Testis (tissue), 2 donors: ENCODE data around the gene TCP11.

ENCODE experiments used
- CTCF ChIP-seq, 3 experiments: fragments of 450-650 bp in 2 of 3; fragments of 200-600 bp in 1 of 3; sonication (generic) in 1 of 3; IDR thresholded peaks; one replicate each; pipeline ENCODE4 v1.5.1; 2016 to 2019; ENCODE audit warnings: antibody characterized with exemption in 3 of 3, mild to moderate bottlenecking in 2 of 3, moderate library complexity in 1 of 3
- POLR2A ChIP-seq: fragments of 450-650 bp; IDR thresholded peaks from one replicate; pipeline ENCODE4 v1.6.1; 2017; ENCODE audit warnings: antibody characterized with exemption, mild to moderate bottlenecking, moderate library complexity

GRCh38 chr6:35082046-35082732 lies 59.0 kb downstream of the TCP11 start:
- TF ChIP-seq CTCF (IDR thresholded peaks at IDR 0.05), result no peak
- no peak for TF ChIP-seq POLR2A
